Stimulated activated CD8-positive, alpha-beta memory T cell treated with anti-CD3 and anti-CD28 coated beads, Interleukin-4, amount 100 ng/mL, for 48 hours (primary cell): ENCODE data around the gene TPSAB1.

Experiments used
- DNase-seq: peaks from one replicate; pipeline ENCODE4 v3.0.0-alpha.2; 2020

Gene TPSAB1

GRCh38 chr16:1211451-1212268, 28.8 kb upstream of the TPSAB1 start:
- DNase-seq = no peak

- no peak for DNase-seq
Measured at GRCh38 chr16:1212616-1213194, 27.8 kb upstream of the TPSAB1 start.

- DNase-seq = no peak
Measured at GRCh38 chr16:1213231-1213630, 27.3 kb upstream of the TPSAB1 start.

- no peak for DNase-seq
Measured at GRCh38 chr16:1213796-1214372, 26.6 kb upstream of the TPSAB1 start.

- DNase-seq = no peak
Measured at GRCh38 chr16:1214719-1215118, 25.8 kb upstream of the TPSAB1 start.

GRCh38 chr16:1215574-1216295, 24.8 kb upstream of the TPSAB1 start:
- no peak for DNase-seq

GRCh38 chr16:1216296-1216619, 24.2 kb upstream of the TPSAB1 start:
- no peak for DNase-seq

- no peak for DNase-seq
Measured at GRCh38 chr16:1216681-1217400, 23.7 kb upstream of the TPSAB1 start.

GRCh38 chr16:1217526-1217925, 23.0 kb upstream of the TPSAB1 start:
- no peak for DNase-seq

- no peak for DNase-seq
Measured at GRCh38 chr16:1218061-1218929, 22.2 kb upstream of the TPSAB1 start.

- no peak for DNase-seq
Measured at GRCh38 chr16:1218930-1219611, 21.4 kb upstream of the TPSAB1 start.

GRCh38 chr16:1220098-1220728, 20.3 kb upstream of the TPSAB1 start:
- no peak for DNase-seq

- no peak for DNase-seq
Measured at GRCh38 chr16:1220841-1221627, 19.5 kb upstream of the TPSAB1 start.

- no peak for DNase-seq
Measured at GRCh38 chr16:1221628-1222552, 18.6 kb upstream of the TPSAB1 start.

- no peak for DNase-seq
Measured at GRCh38 chr16:1222553-1223354, 17.8 kb upstream of the TPSAB1 start.

- DNase-seq = no peak
Measured at GRCh38 chr16:1223355-1224214, 16.9 kb upstream of the TPSAB1 start.

GRCh38 chr16:1224558-1224957, 15.9 kb upstream of the TPSAB1 start:
- DNase-seq = no peak
